Neural progenitor cell (in vitro differentiated cells): ENCODE data around the gene TWIST1.
A peak's percentile ranks its signal among the peaks of the same experiment; 100 is the strongest.

Experiments used
- EZH2 ChIP-seq: fragments of 200-600 bp; sonication (generic); IDR thresholded peaks from 2 replicates; pipeline ENCODE4 v1.6.1; 2017; ENCODE audit warnings: antibody characterized with exemption, mild to moderate bottlenecking, moderate library complexity
- EZH2phosphoT487 ChIP-seq: fragments of 200-600 bp; sonication (generic); IDR thresholded peaks from 2 replicates; pipeline ENCODE4 v1.6.1; 2017; ENCODE audit warnings: antibody characterized with exemption
- TF ChIP-seq, protein P1 (sequence below): fragments of 200-600 bp; sonication (generic); IDR thresholded peaks from 2 replicates; pipeline ENCODE4 v1.5.1; 2017; ENCODE audit warnings: antibody characterized with exemption, mild to moderate bottlenecking

DNA sequence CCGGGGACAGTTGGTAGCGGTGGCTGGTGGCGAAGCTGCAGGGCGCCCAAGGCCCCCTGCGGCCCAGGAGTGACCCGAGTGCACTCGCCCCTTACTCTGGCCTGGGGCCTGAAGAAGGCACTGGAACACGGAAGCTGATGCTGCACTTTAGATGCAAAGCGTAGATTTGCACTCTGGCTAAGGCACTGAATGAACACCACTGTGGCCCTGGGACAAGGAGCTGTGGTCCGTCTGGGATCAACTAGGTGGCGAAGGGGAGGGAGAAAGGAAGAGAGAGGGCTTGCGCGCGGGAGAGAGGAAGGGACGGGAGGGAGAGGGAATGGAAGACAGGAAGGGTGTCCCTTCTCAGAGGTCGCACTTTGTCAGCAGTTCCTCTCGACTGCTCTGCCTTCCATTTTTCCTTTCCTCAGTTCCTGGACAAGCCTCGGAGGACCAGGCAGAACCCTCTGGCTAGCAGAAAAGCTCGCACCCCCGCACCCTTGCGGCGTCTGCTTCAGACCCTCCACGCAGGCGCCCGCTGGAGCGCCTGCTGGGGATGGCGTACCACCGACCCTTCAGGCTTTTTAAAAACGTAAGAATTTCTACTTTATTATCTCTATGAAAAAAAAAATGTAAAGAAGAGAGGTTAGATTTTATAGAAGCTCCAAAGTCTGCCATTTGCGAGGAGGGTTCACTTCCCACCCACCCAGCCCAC is 26.6 kb upstream of the TWIST1 start:
- TF ChIP-seq EZH2 (peak; percentile 70), EZH2phosphoT487 (peak; percentile 6)
- TF ChIP-seq, protein P1, sequence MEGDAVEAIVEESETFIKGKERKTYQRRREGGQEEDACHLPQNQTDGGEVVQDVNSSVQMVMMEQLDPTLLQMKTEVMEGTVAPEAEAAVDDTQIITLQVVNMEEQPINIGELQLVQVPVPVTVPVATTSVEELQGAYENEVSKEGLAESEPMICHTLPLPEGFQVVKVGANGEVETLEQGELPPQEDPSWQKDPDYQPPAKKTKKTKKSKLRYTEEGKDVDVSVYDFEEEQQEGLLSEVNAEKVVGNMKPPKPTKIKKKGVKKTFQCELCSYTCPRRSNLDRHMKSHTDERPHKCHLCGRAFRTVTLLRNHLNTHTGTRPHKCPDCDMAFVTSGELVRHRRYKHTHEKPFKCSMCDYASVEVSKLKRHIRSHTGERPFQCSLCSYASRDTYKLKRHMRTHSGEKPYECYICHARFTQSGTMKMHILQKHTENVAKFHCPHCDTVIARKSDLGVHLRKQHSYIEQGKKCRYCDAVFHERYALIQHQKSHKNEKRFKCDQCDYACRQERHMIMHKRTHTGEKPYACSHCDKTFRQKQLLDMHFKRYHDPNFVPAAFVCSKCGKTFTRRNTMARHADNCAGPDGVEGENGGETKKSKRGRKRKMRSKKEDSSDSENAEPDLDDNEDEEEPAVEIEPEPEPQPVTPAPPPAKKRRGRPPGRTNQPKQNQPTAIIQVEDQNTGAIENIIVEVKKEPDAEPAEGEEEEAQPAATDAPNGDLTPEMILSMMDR = no peak
